DOHH2 (cell line): ENCODE data around the gene JOSD2.

ENCODE experiments used
- H3F3A ChIP-seq: fragments of 200-600 bp; sonication (generic), shearing (Covaris generic); 2 replicates; pipeline ENCODE4 v1.6.0; 2016; ENCODE audit warnings: antibody characterized with exemption, mild to moderate bottlenecking; ENCODE audit not compliant: control insufficient read depth, insufficient read depth
- H3K27ac ChIP-seq: fragments of 200-600 bp; sonication (generic); 2 replicates; pipeline ENCODE4 v1.5.1; 2014; ENCODE audit warnings: low read depth, mild to moderate bottlenecking, low read length, moderate library complexity
- H3K27me3 ChIP-seq: fragments of 200-600 bp; sonication (generic); 2 replicates; pipeline ENCODE4 v1.6.1; 2014; ENCODE audit warnings: mild to moderate bottlenecking, low read length, mixed read lengths; ENCODE audit not compliant: control insufficient read depth
- H3K36me3 ChIP-seq: fragments of 200-600 bp; sonication (generic); 2 replicates; pipeline ENCODE4 v1.6.1; 2014; ENCODE audit warnings: mild to moderate bottlenecking, low read length, moderate library complexity, mixed read lengths; ENCODE audit not compliant: control insufficient read depth
- H3K4me1 ChIP-seq: fragments of 200-600 bp; sonication (generic); 2 replicates; pipeline ENCODE4 v1.6.1; 2014; ENCODE audit warnings: mild to moderate bottlenecking, low read length, mixed read lengths; ENCODE audit not compliant: control insufficient read depth
- H3K4me2 ChIP-seq: fragments of 200-600 bp; sonication (generic); 2 replicates; pipeline ENCODE4 v1.6.0; 2014; ENCODE audit warnings: mild to moderate bottlenecking, low read length, moderate library complexity
- H3K4me3 ChIP-seq: fragments of 200-600 bp; sonication (generic); 2 replicates; pipeline ENCODE4 v1.5.1; 2014; ENCODE audit warnings: mild to moderate bottlenecking, low read length, mixed read lengths
- H3K79me2 ChIP-seq: fragments of 200-600 bp; sonication (generic); 2 replicates; pipeline ENCODE4 v1.6.1; 2014; ENCODE audit warnings: mild to moderate bottlenecking, low read length, mixed read lengths; ENCODE audit not compliant: control insufficient read depth
- H3K9me2 ChIP-seq: fragments of 200-600 bp; sonication (generic); replicated peaks from 2 replicates; pipeline ENCODE4 v1.6.1; 2014; ENCODE audit warnings: mild to moderate bottlenecking, low read length, mixed read lengths; ENCODE audit not compliant: control insufficient read depth
- H3K9me3 ChIP-seq: fragments of 200-600 bp; sonication (generic); 2 replicates; pipeline ENCODE4 v1.6.1; 2014; ENCODE audit warnings: antibody characterized with exemption, low read length, mixed read lengths; ENCODE audit not compliant: control insufficient read depth, insufficient read depth
- H4K20me1 ChIP-seq: fragments of 200-600 bp; sonication (generic); 2 replicates; pipeline ENCODE4 v1.6.0; 2014; ENCODE audit warnings: low read depth, mild to moderate bottlenecking, antibody characterized with exemption, low read length, moderate library complexity; ENCODE audit not compliant: control insufficient read depth, insufficient read depth
- EZH2phosphoT487 ChIP-seq: fragments of 200-600 bp; sonication (generic); IDR thresholded peaks from 2 replicates; pipeline ENCODE4 v1.6.1; 2017; ENCODE audit warnings: borderline replicate concordance, mild to moderate bottlenecking, antibody characterized with exemption, low read length, moderate library complexity, mixed read lengths
- TF ChIP-seq, protein P1 (sequence below): fragments of 200-600 bp; sonication (generic); IDR thresholded peaks from one replicate; pipeline ENCODE4 v1.5.1; 2014; ENCODE audit warnings: antibody characterized with exemption, mild to moderate bottlenecking, low read depth, low read length; ENCODE audit not compliant: poor library complexity, severe bottlenecking

Gene JOSD2

GRCh38 chr19:50553134-50553703, 42.2 kb upstream of the JOSD2 start:
- H3K4me2 ChIP-seq, result no peak overlapping the region
- H3K27ac ChIP-seq, result no peak overlapping the region
- H3K4me3 ChIP-seq, result no peak overlapping the region
- TF ChIP-seq, protein P1, sequence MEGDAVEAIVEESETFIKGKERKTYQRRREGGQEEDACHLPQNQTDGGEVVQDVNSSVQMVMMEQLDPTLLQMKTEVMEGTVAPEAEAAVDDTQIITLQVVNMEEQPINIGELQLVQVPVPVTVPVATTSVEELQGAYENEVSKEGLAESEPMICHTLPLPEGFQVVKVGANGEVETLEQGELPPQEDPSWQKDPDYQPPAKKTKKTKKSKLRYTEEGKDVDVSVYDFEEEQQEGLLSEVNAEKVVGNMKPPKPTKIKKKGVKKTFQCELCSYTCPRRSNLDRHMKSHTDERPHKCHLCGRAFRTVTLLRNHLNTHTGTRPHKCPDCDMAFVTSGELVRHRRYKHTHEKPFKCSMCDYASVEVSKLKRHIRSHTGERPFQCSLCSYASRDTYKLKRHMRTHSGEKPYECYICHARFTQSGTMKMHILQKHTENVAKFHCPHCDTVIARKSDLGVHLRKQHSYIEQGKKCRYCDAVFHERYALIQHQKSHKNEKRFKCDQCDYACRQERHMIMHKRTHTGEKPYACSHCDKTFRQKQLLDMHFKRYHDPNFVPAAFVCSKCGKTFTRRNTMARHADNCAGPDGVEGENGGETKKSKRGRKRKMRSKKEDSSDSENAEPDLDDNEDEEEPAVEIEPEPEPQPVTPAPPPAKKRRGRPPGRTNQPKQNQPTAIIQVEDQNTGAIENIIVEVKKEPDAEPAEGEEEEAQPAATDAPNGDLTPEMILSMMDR, result no peak
- no peak for TF ChIP-seq EZH2phosphoT487
- peaks cover 9% of the 10 kb centered on the region for H3K4me1 ChIP-seq
- H4K20me1 ChIP-seq, result no peaks in the 10 kb centered on the region
- H3F3A ChIP-seq, result no peaks in the 10 kb centered on the region
- no peaks in the 10 kb centered on the region for H3K9me3 ChIP-seq
- no peaks in the 10 kb centered on the region for H3K36me3 ChIP-seq
- H3K27me3 ChIP-seq, result peaks cover 9% of the 10 kb centered on the region; the same call in 1 of the 2 replicates
- H3K79me2 ChIP-seq, result no peaks in the 10 kb centered on the region
- no peaks in the 10 kb centered on the region for H3K9me2 ChIP-seq

DNA sequence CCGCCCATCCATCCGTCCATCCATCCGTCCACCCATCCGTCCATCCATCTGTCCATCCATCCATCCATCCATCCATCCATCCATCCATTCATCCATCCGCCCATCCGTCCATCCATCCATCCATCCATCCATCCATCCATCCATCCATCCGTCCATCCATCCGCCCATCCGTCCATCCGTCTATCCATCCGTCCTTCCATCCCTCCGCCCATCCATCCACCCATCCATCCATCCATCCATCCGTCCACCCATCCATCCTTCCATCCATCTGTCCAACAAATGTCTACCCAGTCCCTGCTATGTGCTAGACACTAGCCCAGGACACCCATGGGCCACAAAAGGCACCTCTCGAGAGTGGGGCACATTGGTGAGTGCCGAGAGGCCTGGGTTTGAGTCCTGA, 41.5 kb upstream of the JOSD2 start:
- no peaks in the 10 kb centered on the region for H4K20me1 ChIP-seq
- H3K4me2 ChIP-seq, result no peak overlapping the region
- no peaks in the 10 kb centered on the region for H3K36me3 ChIP-seq
- H3K4me3 ChIP-seq, result no peak overlapping the region
- TF ChIP-seq, protein P1, result no peak
- no peak for TF ChIP-seq EZH2phosphoT487
- H3K27me3 ChIP-seq, result peaks cover 9% of the 10 kb centered on the region; the same call in 1 of the 2 replicates
- no peaks in the 10 kb centered on the region for H3K79me2 ChIP-seq
- peaks cover 9% of the 10 kb centered on the region for H3K4me1 ChIP-seq
- no peaks in the 10 kb centered on the region for H3K9me2 ChIP-seq
- no peak overlapping the region for H3K27ac ChIP-seq
- H3F3A ChIP-seq, result no peaks in the 10 kb centered on the region
- no peaks in the 10 kb centered on the region for H3K9me3 ChIP-seq

DNA sequence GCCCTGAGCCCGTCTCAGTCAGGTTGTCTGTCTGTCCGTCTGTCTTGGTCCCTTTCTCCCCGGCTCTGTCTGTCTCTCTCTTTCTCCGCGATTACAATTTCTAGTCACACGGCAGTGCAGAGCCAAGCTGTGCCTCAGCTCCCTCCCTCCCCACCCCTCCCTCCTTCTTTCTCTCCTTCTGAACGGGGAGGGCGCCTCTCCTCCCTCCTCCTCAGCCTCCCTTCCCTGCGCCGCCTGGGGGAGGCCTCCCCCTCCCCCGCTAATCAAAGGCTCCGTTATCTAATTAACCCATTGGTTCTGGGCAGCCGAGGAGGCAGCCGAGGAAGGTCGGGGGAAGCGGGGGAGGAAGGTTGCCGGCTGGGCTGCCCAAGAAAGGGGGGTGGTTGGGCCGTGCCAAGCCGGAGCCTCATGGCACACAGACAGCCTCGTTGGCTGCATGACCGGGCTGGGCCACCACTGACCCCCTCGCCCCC, 40.8 kb upstream of the JOSD2 start:
- Histone ChIP-seq H4K20me1 (no peaks in the 10 kb centered on the region), H3K27me3 (0 out of 2 replicates have a peak, but pooled peaks cover 4% of the 10 kb centered on the region), H3K9me3 (no peaks in the 10 kb centered on the region), H3K4me2 (no peak overlapping the region), H3K27ac (no peak overlapping the region), H3K4me3 (no peak overlapping the region), H3K79me2 (no peaks in the 10 kb centered on the region), H3F3A (no peaks in the 10 kb centered on the region), H3K36me3 (no peaks in the 10 kb centered on the region), H3K9me2 (no peaks in the 10 kb centered on the region), H3K4me1 (peaks cover 8% of the 10 kb centered on the region)
- no peak for TF ChIP-seq EZH2phosphoT487
- TF ChIP-seq, protein P1, result no peak
